ENCODE data around the gene FBXO45. TPM values are rescaled to one million over a fixed set of nuclear protein-coding genes. Genes with fewer than 3 reads are reported as not detected.
"Not testable (repeated sequence)": the region's sequence is repeated elsewhere in the genome, so short reads cannot be mapped to it uniquely, and the experiment has no call there.

Gene FBXO45
- 11.3 TPM for polyA plus RNA-seq (2013, experiment 1 of 2; ENCODE audit: insufficient read length)
- 11.4 TPM for polyA plus RNA-seq (2013, experiment 2 of 2; ENCODE audit: insufficient read length)

DNA sequence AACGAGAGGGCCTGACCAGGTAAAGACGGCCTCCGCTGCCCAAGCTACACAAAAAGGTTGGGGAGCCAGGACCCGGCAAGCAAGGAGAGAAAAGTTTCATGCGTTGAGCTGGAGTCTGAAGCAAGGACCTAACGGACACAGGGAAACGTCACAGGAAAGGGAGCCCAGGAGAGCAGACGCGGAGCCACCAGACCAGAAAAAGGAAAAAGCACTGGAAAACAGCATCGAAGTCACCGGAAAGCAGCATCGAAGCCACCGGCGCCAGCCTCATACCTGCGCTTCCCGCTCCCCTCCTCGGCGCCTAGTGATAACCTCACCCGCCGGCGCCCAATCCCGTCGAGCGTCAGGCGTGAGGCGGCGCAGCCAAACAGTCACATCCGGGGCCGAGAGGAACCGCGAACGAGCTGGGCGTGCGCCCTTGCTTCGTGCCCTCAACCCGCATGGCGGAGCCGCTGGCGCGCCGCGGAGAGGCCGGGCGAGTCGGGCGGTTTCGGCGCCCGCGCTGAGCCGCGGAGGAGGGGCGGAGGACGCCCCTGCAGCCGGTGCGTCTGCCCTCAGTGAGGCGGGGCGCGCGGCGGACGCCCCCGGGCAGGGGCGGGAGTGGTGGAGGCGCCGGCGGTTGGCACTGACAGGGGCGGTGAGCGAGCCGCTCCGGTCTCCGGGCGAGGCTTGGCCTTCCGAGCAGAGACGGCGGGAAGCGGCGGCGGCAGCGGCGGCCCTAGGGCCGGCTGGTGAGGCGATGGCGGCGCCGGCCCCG lies at the start of gene FBXO45, which contains the start of gene WDR53:
Gene FBXO45 (plus strand): TSS at position 415 of the 757 bp plus-strand sequence. CDS start 325 bp downstream, at position 740.
Gene WDR53 (minus strand): TSS at position 309 of the 757 bp plus-strand sequence. CDS start 7,079 bp downstream, outside the sequence.
- DNase-seq: peak; percentile 94

DNA sequence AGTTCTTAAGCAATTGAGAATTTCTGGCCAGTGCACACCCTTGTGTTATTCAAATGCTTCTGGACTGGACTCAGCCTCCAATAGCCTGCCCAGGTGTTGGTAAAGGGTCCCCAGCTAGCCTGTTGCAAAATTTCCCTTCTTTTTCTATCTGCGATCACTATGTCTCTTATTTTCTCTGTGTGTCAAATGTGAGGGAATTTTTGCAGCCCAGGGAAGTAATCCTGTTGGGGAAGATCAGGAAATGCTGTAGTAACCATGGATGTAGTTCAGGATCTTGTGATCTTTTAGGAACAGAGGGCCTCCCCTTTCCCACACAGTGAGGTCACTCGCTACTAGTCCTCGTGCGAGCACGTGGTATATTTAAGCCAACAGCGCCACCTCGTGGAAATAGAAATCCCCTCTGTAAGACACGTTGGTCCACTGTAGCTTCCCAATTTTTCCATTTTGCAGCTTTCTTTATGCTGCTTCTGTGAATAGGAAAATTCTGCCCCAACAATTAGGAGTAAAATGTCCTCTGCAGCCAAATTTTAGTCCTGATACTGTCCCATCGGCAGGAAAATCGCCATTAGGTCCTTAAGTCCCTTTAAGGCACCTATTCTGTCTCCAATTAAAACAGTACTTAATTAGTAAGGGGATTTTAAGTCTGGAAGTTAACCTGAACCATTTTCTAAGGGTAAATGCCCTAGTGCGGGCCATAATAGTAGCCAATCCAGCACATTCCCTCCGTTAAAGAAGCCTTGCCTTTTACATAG lies 49.3 kb upstream of the FBXO45 start:
- DNase-seq: peak; percentile 37

- peak; percentile 9 for DNase-seq
Measured at GRCh38 chr3:196519718-196520082, 48.8 kb upstream of the FBXO45 start.

- not testable (repeated sequence) for DNase-seq
Measured at GRCh38 chr3:196521291-196521690, 47.2 kb upstream of the FBXO45 start.

DNA sequence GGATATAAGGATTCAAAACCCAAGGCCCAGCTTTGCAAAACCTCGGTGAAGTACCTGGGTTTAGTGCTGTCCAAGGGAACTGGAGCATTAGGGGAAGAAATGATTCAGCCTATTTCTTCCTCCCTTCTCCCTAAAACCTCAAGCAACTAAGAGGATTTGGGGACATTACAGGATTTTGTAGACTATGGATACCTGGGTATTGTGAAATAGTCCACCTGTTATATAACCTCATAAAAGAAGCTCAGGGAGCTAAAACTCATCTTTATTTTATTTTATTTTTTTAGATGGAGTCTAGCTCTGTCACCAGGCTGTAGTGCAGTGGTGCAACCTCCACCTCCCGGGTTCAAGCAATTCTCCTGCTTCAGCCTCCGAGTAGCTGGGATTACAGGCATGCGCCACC lies 44.6 kb upstream of the FBXO45 start:
- no peak for DNase-seq

GRCh38 chr3:196524527-196524926 lies 43.9 kb upstream of the FBXO45 start:
- no peak for DNase-seq

DNA sequence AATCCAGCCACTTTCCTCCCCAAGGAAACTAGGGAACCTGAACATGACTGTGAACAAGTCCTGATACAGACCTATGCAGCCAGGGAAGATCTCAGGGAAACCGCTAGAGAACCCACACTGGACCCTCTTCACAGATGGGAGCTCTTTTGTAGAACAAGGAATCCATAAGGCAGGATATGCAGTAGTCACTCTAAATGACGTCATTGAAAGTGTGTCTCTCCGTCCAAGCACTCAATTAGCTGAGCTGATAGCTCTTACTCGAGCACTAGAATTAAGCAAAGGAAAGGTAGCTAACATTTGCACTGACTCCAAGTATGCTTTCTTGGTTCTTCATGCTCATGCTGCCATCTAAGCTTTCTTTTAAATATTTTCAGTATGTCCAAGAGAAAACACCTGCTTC lies 43.3 kb upstream of the FBXO45 start:
- no peak for DNase-seq

- DNase-seq: peak; percentile 67
Measured at GRCh38 chr3:196528639-196529233, 39.7 kb upstream of the FBXO45 start.

DNA sequence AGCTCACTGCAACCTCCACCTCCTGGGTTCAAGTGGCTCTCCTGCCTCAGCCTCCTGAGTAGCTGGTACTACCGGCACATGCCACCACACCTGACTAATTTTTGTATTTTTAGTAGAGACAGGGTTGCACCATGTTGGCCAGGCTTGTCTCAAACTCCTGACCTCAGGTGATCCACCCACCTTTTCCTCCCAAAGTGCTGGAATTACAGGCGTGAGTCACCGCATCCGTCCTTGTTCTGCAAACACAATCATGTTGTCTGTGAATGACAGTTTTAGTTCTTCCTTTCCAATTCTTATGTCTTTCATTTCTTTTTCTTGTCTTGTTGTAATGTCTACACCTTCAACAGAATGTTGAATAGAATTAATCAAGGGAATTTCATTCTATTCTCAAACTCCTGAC lies 37.0 kb upstream of the FBXO45 start:
- no peak for DNase-seq

DNA sequence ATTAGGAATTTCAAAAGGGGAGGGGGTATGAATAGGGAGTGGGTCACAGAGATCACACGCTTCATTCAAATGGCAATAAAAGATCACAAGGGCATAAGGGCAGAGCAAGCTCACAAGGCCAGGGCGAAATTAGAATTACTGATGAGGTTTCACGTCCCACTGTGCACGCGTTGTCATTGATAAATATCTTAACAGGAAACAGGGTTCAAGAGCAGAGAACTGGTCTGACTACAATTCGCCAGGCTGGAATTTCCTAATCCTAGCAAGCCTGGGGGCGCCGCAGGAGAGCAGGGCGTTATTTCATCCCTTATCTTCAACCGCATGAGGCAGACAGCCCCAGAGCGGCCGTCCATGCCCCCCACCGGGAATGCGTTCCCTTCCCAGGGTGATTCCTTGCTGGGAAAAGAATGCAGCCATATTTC lies 35.2 kb upstream of the FBXO45 start:
- DNase-seq: peak; percentile 20

GRCh38 chr3:196537319-196537984 lies 31.0 kb upstream of the FBXO45 start:
- no peak for DNase-seq

DNA sequence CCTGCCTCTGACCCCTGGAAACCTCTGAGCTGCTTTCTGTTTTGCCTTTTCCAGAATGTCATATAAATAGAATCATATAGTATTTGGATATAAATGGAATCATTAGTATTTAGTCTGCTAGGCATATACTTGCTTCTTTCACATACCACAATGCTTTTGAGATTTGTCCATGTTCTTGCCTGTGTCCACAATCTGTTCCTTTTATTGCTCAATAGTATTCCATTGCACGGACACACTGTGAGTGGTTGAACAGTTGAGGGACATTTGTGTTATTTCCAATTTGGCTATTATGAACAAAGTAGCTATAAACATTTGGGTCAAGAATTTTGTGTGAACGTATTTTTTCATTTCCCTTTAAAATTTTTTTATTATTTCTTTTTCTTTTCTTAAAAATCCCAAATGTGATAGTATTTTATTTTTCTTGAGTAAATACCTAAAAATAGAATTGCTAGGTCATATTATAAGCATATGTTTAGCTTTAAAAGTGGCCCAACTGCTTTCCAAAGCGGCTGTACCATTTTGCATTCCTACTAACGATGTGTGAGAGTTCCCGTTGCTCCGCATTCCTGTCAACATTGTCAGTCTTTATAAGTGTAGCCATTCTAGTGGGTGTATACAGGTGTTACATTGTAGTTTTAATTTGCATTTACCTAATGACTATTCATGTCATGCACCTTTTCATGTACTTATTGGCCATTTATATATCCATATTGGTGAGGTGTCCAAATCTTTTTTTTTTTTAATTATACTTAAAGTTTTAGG lies 26.6 kb upstream of the FBXO45 start:
- DNase-seq: no peak

DNA sequence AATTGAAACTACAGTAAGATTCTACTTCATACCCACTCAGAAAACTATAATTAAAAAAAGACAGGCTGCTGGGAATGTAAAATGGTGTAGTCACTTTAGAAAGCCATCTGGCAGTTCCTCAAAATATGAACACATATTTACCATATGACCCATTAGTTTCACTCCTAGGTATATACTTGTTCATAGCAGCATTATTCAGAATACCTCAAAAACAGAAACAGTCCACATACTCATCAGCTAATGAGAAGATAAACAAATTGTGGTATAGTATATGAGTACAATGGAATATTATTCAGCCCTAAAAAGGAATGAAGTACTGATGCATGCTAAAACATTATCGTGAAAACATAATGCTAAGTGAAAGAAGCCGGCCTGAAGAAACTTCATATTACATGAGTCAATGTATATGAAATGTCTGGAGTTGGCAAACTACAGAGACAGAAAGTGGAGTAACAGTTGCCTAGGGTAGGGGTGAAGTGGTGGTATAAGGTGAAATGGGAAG lies 23.9 kb upstream of the FBXO45 start:
- no peak for DNase-seq

DNA sequence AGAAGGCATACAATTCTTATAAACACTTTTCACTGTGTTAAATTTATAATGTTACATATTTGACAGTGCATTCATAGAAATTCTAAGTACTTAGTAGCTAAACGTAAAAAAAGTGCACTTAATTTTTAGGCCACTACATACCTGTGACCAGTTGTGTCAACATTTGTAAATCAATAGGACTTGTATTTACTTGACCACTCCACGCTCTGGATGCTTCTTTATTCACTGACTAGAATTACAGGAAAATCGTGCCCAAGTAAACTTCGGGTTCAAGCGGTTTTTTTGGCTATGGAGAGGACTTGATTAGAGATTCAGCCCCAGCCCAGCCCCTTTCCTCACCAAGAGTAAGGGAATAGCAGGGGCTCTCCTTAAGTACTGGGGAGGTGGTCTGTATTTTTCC lies 21.9 kb upstream of the FBXO45 start:
- no peak for DNase-seq

GRCh38 chr3:196547067-196547466 lies 21.4 kb upstream of the FBXO45 start:
- DNase-seq: no peak

GRCh38 chr3:196549312-196549711 lies 19.1 kb upstream of the FBXO45 start:
- DNase-seq: not testable (repeated sequence)

- DNase-seq: not testable (repeated sequence)
Measured at GRCh38 chr3:196550172-196550571, 18.3 kb upstream of the FBXO45 start.

- DNase-seq: no peak
Measured at GRCh38 chr3:196552253-196552652, 16.2 kb upstream of the FBXO45 start.

- DNase-seq: no peak
Measured at GRCh38 chr3:196553551-196553950, 14.9 kb upstream of the FBXO45 start.

DNA sequence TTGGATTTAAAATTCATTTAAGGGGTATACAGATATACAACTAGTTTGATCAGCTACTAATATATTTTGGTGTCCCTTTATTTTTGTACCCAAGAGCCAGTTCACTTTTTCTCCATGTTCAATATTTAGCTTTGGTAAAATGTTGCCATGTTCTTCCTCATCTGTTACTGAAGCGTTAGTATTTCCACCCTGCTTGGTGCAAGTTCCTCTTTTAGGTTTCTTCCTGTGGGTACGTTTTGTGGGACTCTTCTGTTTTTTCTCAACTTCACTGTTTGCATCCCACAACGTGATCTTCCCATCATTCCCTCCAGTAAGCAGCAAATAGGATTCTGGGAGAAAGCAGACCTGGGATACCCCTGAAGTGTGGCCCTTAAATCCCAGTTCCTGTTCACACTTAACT lies 14.3 kb upstream of the FBXO45 start:
- no peak for DNase-seq

GRCh38 chr3:196555295-196555694 lies 13.2 kb upstream of the FBXO45 start:
- DNase-seq: no peak

- no peak for DNase-seq
Measured at GRCh38 chr3:196557236-196557635, 11.2 kb upstream of the FBXO45 start.
